OCI-LY7 (cell line): Measurements from ENCODE around the gene RNF166. TPM values are rescaled to one million over a fixed set of nuclear protein-coding genes. Genes with fewer than 3 reads are reported as not detected.

Source experiments
- BruUV-seq: library from RNA; stranded (reverse); fragments of 400-500 nt; replicated peaks from 2 replicates; lab custom pipeline; 2021; lab: Mats Ljungman, UMichigan
- CTCF ChIA-PET: fragments of 300-600 bp; sonication (Branson Sonifier 250); formaldehyde crosslinking; loops from one replicate; lab custom pipeline; 2022; ENCODE audit warnings: antibody characterized with exemption; ENCODE audit not compliant: unreplicated experiment; lab: Charles Lee
- POLR2A ChIA-PET: fragments of 300-600 bp; sonication (Branson Sonifier 250); formaldehyde crosslinking; loops from one replicate; lab custom pipeline; 2022; ENCODE audit warnings: antibody characterized with exemption; lab: Charles Lee
- DNase-seq: peaks from one replicate; pipeline ENCODE4 v3.0.0-alpha.2; 2015; ENCODE audit warnings: low spot score
- H2AFZ ChIP-seq: fragments of 200-600 bp; sonication (generic), shearing (Covaris generic); 2 replicates; pipeline ENCODE4 v1.6.1; 2014; ENCODE audit warnings: mild to moderate bottlenecking, antibody characterized with exemption, low read length, moderate library complexity
- H3K27ac ChIP-seq: fragments of 200-600 bp; sonication (generic); 2 replicates; pipeline ENCODE4 v1.5.1; 2014; ENCODE audit warnings: mixed run types, low read depth, mild to moderate bottlenecking, moderate library complexity, low read length, inconsistent platforms; ENCODE audit not compliant: poor library complexity, severe bottlenecking
- H3K36me3 ChIP-seq: fragments of 200-600 bp; sonication (generic); 2 replicates; pipeline ENCODE4 v1.6.1; 2014; ENCODE audit warnings: mild to moderate bottlenecking, antibody characterized with exemption, low read length, moderate library complexity, mixed read lengths; ENCODE audit not compliant: insufficient read depth
- H3K4me1 ChIP-seq: fragments of 200-600 bp; sonication (generic); 2 replicates; pipeline ENCODE4 v1.5.1; 2014; ENCODE audit warnings: mild to moderate bottlenecking, low read length; ENCODE audit not compliant: insufficient read depth, poor library complexity, severe bottlenecking
- H3K4me2 ChIP-seq: fragments of 200-600 bp; sonication (generic); 2 replicates; pipeline ENCODE4 v1.6.1; 2014; ENCODE audit warnings: mild to moderate bottlenecking, low read length
- H3K4me3 ChIP-seq: fragments of 200-600 bp; sonication (generic); 2 replicates; pipeline ENCODE4 v1.5.1; 2014; ENCODE audit warnings: mild to moderate bottlenecking, low read depth, low read length; ENCODE audit not compliant: poor library complexity, severe bottlenecking
- H3K79me2 ChIP-seq: fragments of 200-600 bp; sonication (generic); 2 replicates; pipeline ENCODE4 v1.6.1; 2016; ENCODE audit warnings: low read depth, mild to moderate bottlenecking, low read length, moderate library complexity, mixed read lengths; ENCODE audit not compliant: insufficient read depth
- H3K9me2 ChIP-seq: fragments of 200-600 bp; sonication (generic); 2 replicates; pipeline ENCODE4 v1.6.1; 2016; ENCODE audit warnings: mild to moderate bottlenecking, low read length, mixed read lengths; ENCODE audit not compliant: insufficient read depth
- H3K9me3 ChIP-seq: fragments of 200-600 bp; sonication (generic); 2 replicates; pipeline ENCODE4 v1.6.1; 2014; ENCODE audit warnings: mild to moderate bottlenecking, mixed run types, low read length, mixed read lengths
- H4K20me1 ChIP-seq: fragments of 200-600 bp; sonication (generic); 2 replicates; pipeline ENCODE4 v1.6.1; 2014; ENCODE audit warnings: mild to moderate bottlenecking, antibody characterized with exemption, low read length, moderate library complexity, mixed read lengths; ENCODE audit not compliant: insufficient read depth
- EZH2phosphoT487 ChIP-seq: fragments of 200-600 bp; sonication (generic); IDR thresholded peaks from 2 replicates; pipeline ENCODE4 v1.6.1; 2018; ENCODE audit warnings: low read depth, borderline replicate concordance, mild to moderate bottlenecking, mixed run types, antibody characterized with exemption, low read length, moderate library complexity, mixed read lengths
- intact Hi-C: fragments of 100-400 bp; cut with micrococcal nuclease; formaldehyde crosslinking; loops from one replicate; pipeline ENCODE4 v1.10.0; 2022; ENCODE audit not compliant: unreplicated experiment
- total RNA-seq, 2 experiments: library from RNA; depleted of rRNA in 1 of 2; stranded (reverse); fragments of >200 nt in 1 of 2; shearing (Covaris generic) in 1 of 2; gene quantifications; 2 replicates each; pipeline ENCODE4 v1.2.3, GENCODE V29; 2014 to 2022
- TF ChIP-seq, protein P1 (sequence below): fragments of 200-600 bp; sonication (generic); conservative IDR thresholded peaks from 2 replicates; pipeline ENCODE4 v1.5.1; 2014; ENCODE audit warnings: mild to moderate bottlenecking, antibody characterized with exemption, low read length, moderate library complexity, mixed read lengths

RNF166 gene
- total RNA-seq, 2 experiments from 2014 or later: 52.4 to 56.2 TPM

DNA sequence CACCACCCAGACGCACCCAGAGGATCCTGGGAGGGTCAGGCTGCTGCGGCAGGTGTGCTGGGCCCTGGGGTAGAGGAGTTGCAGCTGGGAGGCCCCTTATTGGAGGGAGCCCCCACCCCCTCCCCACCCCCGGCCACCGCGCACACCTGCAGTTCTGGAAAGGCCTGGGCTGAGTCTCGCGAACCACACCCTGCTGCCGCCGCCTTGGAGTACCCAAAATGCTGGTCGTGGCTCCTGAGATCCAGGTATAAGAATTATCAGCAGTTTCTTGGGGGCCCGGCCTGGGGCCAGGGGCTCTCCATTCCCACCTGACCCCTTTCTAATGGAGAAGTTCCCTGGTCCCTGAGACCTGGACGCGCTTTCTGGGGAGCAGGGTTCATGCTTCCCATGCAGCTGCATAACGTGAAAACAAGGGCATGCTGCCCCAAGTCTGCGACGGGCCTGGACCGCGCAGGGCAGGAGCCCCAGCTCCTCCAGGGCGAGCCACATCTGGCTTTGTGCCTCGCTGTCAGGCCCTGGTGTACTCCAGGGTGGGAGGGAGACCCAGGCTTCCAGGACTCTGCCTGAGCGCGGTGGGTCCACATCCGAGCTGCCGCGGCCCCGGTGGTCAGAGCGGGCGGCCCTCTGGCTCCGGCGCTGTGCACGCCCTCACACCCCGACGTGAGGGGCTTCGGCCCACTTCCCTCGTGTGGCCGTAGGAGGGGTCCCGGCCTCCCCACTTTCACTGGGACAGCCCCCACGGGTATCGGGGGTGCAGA, 12.6 kb downstream of the RNF166 start:
- H3K79me2 ChIP-seq: no peaks in the 10 kb centered on the region
- H3K4me1 ChIP-seq: peaks cover 25% of the 10 kb centered on the region
- DNase-seq: peak; percentile 29
- H3K4me2 ChIP-seq: no peak overlapping the region; the same call in 1 of the 2 replicates
- no peaks in the 10 kb centered on the region for H3K9me3 ChIP-seq
- H3K27ac ChIP-seq: no peak overlapping the region
- no peaks in the 10 kb centered on the region for H4K20me1 ChIP-seq
- ChIA-PET POLR2A (no interaction called here), CTCF (no interaction called here)
- TF ChIP-seq EZH2phosphoT487: no peak
- TF ChIP-seq, protein P1, sequence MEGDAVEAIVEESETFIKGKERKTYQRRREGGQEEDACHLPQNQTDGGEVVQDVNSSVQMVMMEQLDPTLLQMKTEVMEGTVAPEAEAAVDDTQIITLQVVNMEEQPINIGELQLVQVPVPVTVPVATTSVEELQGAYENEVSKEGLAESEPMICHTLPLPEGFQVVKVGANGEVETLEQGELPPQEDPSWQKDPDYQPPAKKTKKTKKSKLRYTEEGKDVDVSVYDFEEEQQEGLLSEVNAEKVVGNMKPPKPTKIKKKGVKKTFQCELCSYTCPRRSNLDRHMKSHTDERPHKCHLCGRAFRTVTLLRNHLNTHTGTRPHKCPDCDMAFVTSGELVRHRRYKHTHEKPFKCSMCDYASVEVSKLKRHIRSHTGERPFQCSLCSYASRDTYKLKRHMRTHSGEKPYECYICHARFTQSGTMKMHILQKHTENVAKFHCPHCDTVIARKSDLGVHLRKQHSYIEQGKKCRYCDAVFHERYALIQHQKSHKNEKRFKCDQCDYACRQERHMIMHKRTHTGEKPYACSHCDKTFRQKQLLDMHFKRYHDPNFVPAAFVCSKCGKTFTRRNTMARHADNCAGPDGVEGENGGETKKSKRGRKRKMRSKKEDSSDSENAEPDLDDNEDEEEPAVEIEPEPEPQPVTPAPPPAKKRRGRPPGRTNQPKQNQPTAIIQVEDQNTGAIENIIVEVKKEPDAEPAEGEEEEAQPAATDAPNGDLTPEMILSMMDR: no peak
- intact Hi-C loops: no loop called here
- H3K36me3 ChIP-seq: peaks cover 11% of the 10 kb centered on the region; the same call in 1 of the 2 replicates
- no TSS peak for BruUV-seq
- H3K9me2 ChIP-seq: no peaks in the 10 kb centered on the region
- no peak overlapping the region for H3K4me3 ChIP-seq
- H2AFZ ChIP-seq: no peak overlapping the region

DNA sequence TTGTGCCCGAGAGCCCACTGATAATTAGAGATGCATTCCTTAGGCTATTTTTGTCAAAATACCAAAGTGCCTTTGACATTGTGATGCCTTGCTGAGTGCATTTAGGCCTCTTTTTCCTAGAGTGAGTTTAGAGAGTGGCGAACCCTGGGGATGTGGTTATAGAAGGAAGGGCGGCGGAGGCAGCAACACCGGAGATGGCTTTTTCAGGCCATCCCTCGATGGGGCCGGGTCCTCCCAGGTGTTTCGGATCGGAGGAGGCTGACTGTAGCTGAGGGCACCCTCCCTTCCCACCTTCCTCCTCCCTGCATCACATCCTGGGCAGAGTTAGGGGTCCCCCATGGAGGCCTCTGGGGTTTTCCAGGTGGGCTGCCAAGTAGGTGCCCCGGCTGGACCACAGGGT, 13.3 kb downstream of the RNF166 start:
- H3K4me2 ChIP-seq: no peak overlapping the region
- DNase-seq: no peak
- H3K4me3 ChIP-seq: no peak overlapping the region
- ChIA-PET POLR2A (no interaction called here), CTCF (interaction anchor here (0.5 kb wide), 1 partner anchor 405 kb away, joined by 3 read pairs; no protein-coding TSS in a partner anchor)
- no peaks in the 10 kb centered on the region for H3K79me2 ChIP-seq
- H4K20me1 ChIP-seq: no peaks in the 10 kb centered on the region
- intact Hi-C loops: no loop called here
- no peaks in the 10 kb centered on the region for H3K9me2 ChIP-seq
- H2AFZ ChIP-seq: no peak overlapping the region
- no peak overlapping the region for H3K27ac ChIP-seq
- no TSS peak for BruUV-seq
- H3K9me3 ChIP-seq: no peaks in the 10 kb centered on the region
- no peak for TF ChIP-seq EZH2phosphoT487
- TF ChIP-seq, protein P1: no peak
- peaks cover 3% of the 10 kb centered on the region; the same call in 1 of the 2 replicates for H3K36me3 ChIP-seq
- peaks cover 20% of the 10 kb centered on the region for H3K4me1 ChIP-seq
